Measurements from ENCODE around the gene ZNF618.
A peak's percentile ranks its signal among the peaks of the same experiment; 100 is the strongest.

ZNF618 gene

DNA sequence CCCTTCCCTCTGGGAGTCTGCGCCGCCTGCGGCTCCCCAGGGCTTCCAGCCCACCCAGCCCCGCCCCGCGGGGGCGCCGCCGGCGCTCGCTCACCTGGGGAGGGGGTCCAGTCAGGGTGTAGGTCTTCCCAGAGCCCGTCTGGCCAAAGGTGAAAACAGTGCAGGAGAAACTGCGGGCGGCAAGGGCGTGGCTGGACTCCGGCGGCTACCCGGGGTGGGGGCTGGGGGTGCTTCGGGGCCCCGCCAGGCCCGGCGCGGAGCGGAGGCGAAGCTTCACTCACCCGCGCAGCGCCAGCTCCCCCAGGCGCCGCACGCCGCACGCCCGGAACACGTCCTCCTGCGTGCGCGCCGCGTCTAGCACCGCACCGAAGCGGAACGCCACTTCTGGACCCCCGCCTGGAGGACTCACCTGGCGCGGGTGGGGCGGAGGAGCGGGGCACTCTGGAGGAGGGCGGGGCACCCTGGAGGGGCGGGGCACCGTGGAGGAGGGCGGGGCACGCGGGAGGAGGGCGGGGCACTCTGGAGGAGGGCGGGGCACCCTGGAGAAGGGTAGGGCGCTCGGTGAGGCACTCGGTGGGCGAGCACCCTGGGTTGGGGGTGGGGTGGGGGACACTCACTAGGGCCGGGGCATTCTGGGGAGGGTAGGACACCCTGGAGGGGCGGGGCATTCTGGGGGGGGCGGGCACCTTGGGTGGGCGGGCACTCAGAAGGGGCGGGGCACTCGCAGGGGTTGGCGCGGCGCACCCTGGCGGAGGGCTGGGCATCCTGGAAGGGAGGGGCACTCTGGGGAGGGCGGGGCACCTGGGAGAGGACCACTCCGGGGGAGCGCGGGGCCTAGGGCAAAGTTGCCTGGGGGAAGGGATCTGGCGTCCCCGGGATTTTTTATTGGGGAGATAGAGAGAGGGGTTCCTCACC lies 222.2 kb downstream of the ZNF618 start:
- DNase-seq (ENCODE audit: low spot score): peak; percentile 52

DNA sequence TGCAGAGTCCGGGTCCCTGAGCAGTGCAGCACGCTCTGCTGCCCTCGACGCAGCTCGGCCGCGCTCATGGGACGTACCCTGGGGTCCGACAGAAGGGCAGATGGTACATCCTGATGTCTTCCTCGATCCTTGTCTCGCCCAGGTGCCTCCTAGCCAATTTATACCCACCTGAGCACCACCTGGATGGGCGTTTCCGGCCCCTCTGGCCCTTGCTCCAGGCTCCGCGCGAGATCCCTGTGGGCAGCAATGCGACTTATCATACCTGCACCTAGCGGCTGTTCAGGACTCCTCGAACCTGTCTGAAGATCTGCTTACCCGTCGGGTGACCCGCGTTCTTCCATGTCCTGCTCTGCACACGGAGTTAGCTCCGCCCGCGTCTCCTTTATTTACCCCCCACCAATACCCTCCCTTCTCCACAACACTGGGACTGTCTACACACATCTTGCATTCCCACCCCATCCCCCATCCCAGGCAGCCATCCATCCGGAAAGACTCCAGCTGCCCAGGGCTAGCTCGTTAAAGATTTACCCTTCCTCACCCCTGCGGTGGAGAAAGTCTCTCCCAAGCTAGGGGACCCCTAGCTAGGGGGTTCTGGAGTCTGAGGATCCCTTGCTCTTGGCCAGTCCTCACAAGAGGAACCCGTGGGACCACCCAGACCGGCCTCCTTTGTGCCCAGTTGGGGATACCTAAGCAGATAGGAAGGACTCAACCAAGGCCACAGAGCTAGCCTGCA lies 223.0 kb downstream of the ZNF618 start, which contains the start of gene KIF12:
Gene KIF12, minus strand, starts transcription at position 357 of the 733 bp plus-strand sequence. Its CDS starts 16 bp downstream, at position 341.
- no peak for DNase-seq (ENCODE audit: low spot score)

DNA sequence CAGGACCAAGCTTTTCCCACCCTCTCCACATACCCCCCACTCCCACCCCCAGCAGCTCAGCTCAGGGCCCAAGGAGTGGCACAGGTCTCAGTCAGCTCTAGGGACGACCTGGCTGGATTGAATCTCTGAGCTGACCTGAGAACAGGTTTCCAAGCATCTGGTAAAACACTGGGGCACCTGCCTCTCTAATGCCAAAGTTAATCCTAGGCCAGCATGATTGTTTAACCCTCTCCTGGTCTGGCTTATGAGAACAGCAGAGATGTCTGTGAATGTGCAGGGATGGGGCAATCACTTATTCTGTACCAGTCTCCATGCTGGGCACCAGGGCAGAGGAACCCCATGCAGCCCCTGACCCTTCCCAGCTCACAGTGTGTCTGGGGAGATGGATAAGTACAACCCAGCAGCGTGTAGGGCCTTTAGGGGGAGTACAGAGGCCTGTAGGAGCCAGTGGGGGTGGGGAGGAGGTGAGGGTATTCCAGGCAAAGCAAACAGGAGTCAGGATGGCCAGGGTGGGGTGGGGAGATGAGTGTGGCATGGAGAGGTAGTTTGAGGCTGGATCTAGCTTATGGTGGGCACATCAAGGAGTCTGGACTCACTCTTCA lies 223.7 kb downstream of the ZNF618 start:
- no peak for DNase-seq (ENCODE audit: low spot score)

DNA sequence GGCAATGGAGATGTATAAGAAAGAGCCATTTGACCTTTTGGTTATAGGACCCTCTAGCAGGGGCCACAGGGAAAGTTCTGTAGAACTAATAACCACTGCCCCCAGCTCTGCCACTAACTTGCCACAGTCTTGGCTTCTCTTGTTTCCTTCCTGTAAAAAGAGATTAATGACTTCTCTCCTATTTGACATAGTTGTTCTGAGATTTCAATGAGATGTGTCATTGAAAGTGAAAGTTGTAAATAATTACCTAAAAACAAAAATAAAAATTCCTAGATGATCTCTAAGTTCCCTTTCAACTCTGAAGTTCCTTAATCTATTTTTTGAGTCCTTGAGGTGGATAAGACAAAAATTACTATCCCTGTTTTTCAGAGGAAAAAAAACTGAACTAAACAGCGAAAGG lies 224.4 kb downstream of the ZNF618 start:
- no peak for DNase-seq (ENCODE audit: low spot score)

DNA sequence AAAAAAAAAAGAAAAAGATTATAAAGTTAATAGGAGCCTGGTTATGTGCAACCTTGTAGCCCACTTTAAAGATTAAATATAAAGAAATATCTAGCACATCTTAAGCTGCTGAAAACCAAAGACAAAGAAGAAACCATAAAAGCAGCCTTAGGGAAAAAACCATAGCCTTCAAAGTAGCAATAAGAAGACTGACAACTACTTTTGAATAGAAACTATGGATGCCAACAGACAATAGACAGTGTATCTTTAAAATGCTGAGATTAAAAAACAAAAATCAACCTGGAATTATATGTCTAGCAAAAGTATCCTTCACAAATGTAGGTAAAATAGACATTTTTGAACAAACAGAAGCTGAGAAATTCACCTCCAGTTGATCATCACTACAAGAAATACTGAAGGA lies 226.4 kb downstream of the ZNF618 start:
- no peak for DNase-seq (ENCODE audit: low spot score)

DNA sequence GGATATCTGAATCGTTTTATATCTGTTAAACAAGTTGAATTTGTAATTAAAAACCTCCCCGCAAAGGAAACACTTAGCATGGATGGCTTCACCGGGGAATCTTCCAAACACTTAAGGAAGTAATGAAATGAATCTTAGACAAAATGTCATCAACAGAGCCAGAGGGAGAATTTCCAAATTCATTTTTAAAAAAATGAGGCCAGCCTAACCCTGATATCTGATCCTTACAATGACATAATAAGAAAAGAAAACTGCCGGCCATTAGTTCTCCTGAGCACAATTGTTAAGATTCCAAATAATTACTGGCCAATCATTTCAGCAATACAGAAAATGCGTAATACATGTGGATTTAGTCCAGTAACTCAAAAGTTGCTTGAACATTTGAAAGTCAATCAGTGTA lies 229.1 kb downstream of the ZNF618 start:
- DNase-seq (ENCODE audit: low spot score): no peak
